ENCODE results near the gene RAD51B.

Gene RAD51B

GRCh38 chr14:68772761-68773381, 953.3 kb downstream of the RAD51B start:
- no peak for DNase-seq (ENCODE audit: low spot score)

- DNase-seq (ENCODE audit: low spot score) = no peak
Measured at GRCh38 chr14:68774771-68775613, 955.4 kb downstream of the RAD51B start.

- DNase-seq (ENCODE audit: low spot score) = no peak
Measured at GRCh38 chr14:68775614-68776126, 956.1 kb downstream of the RAD51B start.

GRCh38 chr14:68777644-68778043, 958.1 kb downstream of the RAD51B start:
- DNase-seq (ENCODE audit: low spot score) = no peak

All from globus pallidus (tissue), 1 donor.